GM12865 (cell line): ENCODE results near the gene AP3B1.

Experiments used
- DNase-seq: peaks from one replicate; pipeline ENCODE4 v3.0.0; 2010; ENCODE audit warnings: low read depth
- H3K4me3 ChIP-seq: 2 replicates; pipeline ENCODE4 v1.5.1; 2011; ENCODE audit warnings: mild to moderate bottlenecking, low read depth, low read length, control low read depth
- TF ChIP-seq, protein P1 (sequence below): IDR thresholded peaks from 2 replicates; pipeline ENCODE4 v1.5.1; 2011; ENCODE audit warnings: low read length, control low read depth, low read depth, inconsistent platforms; ENCODE audit not compliant: insufficient read depth; ENCODE audit errors: missing control alignments

AP3B1 gene

DNA sequence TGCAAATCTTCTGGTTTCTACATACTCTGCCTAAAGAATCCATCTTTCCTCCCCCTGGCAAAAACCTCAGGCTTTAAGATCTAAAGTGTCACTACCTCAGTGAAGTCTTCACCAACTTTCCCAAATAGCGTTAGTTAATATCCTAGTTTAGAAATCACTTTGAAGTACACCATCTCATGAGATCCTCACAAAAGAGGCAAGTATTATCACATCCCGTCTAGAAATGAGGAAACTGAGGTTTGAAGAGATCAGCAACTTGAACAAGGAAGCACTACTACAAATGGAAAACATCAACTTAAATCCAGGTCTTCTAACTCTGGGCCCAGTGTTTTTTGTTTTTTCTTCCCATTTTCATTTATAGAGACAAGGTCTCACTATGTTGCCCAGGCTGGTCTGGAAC, 4.6 kb downstream of the AP3B1 start:
- TF ChIP-seq, protein P1, sequence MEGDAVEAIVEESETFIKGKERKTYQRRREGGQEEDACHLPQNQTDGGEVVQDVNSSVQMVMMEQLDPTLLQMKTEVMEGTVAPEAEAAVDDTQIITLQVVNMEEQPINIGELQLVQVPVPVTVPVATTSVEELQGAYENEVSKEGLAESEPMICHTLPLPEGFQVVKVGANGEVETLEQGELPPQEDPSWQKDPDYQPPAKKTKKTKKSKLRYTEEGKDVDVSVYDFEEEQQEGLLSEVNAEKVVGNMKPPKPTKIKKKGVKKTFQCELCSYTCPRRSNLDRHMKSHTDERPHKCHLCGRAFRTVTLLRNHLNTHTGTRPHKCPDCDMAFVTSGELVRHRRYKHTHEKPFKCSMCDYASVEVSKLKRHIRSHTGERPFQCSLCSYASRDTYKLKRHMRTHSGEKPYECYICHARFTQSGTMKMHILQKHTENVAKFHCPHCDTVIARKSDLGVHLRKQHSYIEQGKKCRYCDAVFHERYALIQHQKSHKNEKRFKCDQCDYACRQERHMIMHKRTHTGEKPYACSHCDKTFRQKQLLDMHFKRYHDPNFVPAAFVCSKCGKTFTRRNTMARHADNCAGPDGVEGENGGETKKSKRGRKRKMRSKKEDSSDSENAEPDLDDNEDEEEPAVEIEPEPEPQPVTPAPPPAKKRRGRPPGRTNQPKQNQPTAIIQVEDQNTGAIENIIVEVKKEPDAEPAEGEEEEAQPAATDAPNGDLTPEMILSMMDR: no peak
- no peak for DNase-seq
- H3K4me3 ChIP-seq: no peak overlapping the region

- TF ChIP-seq, protein P1: no peak
- no peak for DNase-seq
- no peak overlapping the region for H3K4me3 ChIP-seq
These were observed 6.3 kb downstream of the AP3B1 start for GRCh38 chr5:78288246-78288645.

DNA sequence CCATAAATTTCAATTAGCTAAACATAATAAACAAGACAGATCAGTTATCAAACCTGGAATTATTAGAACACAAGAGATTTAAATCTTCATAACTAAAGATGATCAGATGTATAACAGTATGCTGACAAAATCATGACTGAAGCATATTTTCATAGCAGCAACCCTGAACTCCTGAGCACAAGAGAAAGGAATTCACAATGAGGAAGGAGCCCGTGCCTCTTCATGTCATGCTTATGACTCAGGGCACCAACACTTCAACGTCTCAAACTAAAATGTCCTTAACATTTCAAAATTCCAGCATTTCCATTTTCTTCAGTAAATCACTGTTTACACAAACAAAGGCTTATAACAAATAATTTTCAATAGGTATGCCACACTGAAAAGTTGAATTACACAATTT, 6.7 kb downstream of the AP3B1 start:
- DNase-seq: no peak
- H3K4me3 ChIP-seq: no peak overlapping the region

GRCh38 chr5:78287169-78287568, 7.3 kb downstream of the AP3B1 start:
- no peak for DNase-seq
- H3K4me3 ChIP-seq: no peak overlapping the region
- TF ChIP-seq, protein P1: no peak

More for the DNA sequence above, 6.7 kb downstream of the AP3B1 start:
- TF ChIP-seq, protein P1: no peak

GRCh38 chr5:78286290-78286689, 8.2 kb downstream of the AP3B1 start:
- TF ChIP-seq, protein P1: no peak
- H3K4me3 ChIP-seq: no peak overlapping the region
- DNase-seq: peak; percentile 15

DNA sequence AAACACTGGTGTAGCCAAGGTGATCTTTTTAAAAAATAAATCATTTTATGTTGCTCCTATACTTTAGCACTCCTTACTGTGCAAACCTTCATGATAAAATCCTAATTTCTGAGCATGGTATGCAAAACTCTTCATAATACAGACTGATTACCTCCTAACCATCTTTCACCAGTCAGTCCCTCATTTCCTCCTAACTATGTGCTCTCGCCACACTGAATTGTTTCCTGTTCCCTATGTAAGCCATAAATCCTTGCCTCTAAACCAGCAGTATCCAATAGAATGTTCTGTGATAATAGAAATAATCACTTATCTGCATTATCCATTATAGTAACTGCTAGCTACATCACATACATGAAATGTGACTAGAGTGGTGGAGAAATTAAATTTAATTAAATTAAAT, 10.7 kb downstream of the AP3B1 start:
- no peak for DNase-seq
- TF ChIP-seq, protein P1: no peak
- H3K4me3 ChIP-seq: no peak overlapping the region

- H3K4me3 ChIP-seq: no peak overlapping the region
- DNase-seq: no peak
- TF ChIP-seq, protein P1: no peak
These were observed 11.4 kb downstream of the AP3B1 start for GRCh38 chr5:78283105-78283504.
